Upper lobe of right lung (tissue), 1 donor: ENCODE measurements around the gene F11. TPM values are rescaled to one million over a fixed set of nuclear protein-coding genes. Genes with fewer than 3 reads are reported as not detected.
A peak's percentile ranks its signal among the peaks of the same experiment; 100 is the strongest.
"Not testable (repeated sequence)": the region's sequence is repeated elsewhere in the genome, so short reads cannot be mapped to it uniquely, and the experiment has no call there.

Experiments used
- ATAC-seq: fragments of 200-7000 bp; cut with Tn5 transposase; one replicate; pipeline ENCODE4 v1.9.1; 2020; ENCODE audit warnings: mild to moderate bottlenecking, moderate library complexity
- DNase-seq: peaks from one replicate; pipeline ENCODE4 v3.0.0-alpha.2; 2020
- H3K27ac ChIP-seq: fragments of 200-600 bp; one replicate; pipeline ENCODE4 v1.8.0; 2022
- H3K27me3 ChIP-seq: fragments of 200-600 bp; one replicate; pipeline ENCODE4 v1.8.0; 2022; ENCODE audit warnings: mild to moderate bottlenecking
- H3K36me3 ChIP-seq: fragments of 200-600 bp; one replicate; pipeline ENCODE4 v1.8.0; 2022
- H3K4me1 ChIP-seq: fragments of 200-600 bp; one replicate; pipeline ENCODE4 v1.8.0; 2022
- H3K4me3 ChIP-seq: fragments of 200-600 bp; one replicate; pipeline ENCODE4 v1.8.0; 2022; ENCODE audit warnings: mild to moderate bottlenecking
- H3K9me3 ChIP-seq: fragments of 200-600 bp; one replicate; pipeline ENCODE4 v1.8.0; 2022
- CTCF ChIP-seq: fragments of 200-600 bp; IDR thresholded peaks from one replicate; pipeline ENCODE4 v1.8.0; 2022; ENCODE audit warnings: antibody characterized with exemption
- intact Hi-C: fragments of 100-400 bp; cut with DNase I; formaldehyde crosslinking; loops from one replicate; pipeline ENCODE4 v1.11.0; 2022
- total RNA-seq: library from RNA; stranded (reverse); fragmentation: NEBNext Ultra II Directional; extraction: Animal tissue kit (Norgen Biotek cat#: 25700); gene quantifications from one replicate; pipeline ENCODE4 v1.2.1, GENCODE V29; 2021
- donor health status: DM: no; HTN: yes; CAD: no; lungs with severe emphysema.

F11 gene
- total RNA-seq, 1 donor from 2014 or later: 24.7 TPM

GRCh38 chr4:186307916-186308315 is 41.9 kb downstream of the F11 start:
- Histone ChIP-seq H3K9me3 (no peaks in the 10 kb centered on the region), H3K27me3 (no peaks in the 10 kb centered on the region), H3K27ac (no peak overlapping the region), H3K4me3 (no peak overlapping the region), H3K4me1 (no peaks in the 10 kb centered on the region), H3K36me3 (no peaks in the 10 kb centered on the region)
- intact Hi-C loops: no loop called here
- ATAC-seq: peak; percentile 82
- no peak for DNase-seq
- TF ChIP-seq CTCF: no peak

GRCh38 chr4:186318481-186318880 is 52.5 kb downstream of the F11 start:
- Histone ChIP-seq H3K9me3 (no peaks in the 10 kb centered on the region), H3K36me3 (no peaks in the 10 kb centered on the region), H3K27me3 (no peaks in the 10 kb centered on the region), H3K4me1 (no peaks in the 10 kb centered on the region), H3K27ac (no peak overlapping the region), H3K4me3 (no peak overlapping the region)
- intact Hi-C loops: no loop called here
- TF ChIP-seq CTCF: no peak
- DNase-seq (no peak), ATAC-seq (no peak)

GRCh38 chr4:186324660-186325059 is 58.7 kb downstream of the F11 start:
- ATAC-seq, intact Hi-C loops: not testable (repeated sequence)

GRCh38 chr4:186326391-186326790 is 60.4 kb downstream of the F11 start:
- no peaks in the 10 kb centered on the region for H3K36me3 ChIP-seq
- H3K9me3 ChIP-seq: peaks cover under 1% of the 10 kb centered on the region
- no peak for DNase-seq
- TF ChIP-seq CTCF: no peak
- no peak for ATAC-seq
- intact Hi-C loops: no loop called here
- H3K27me3 ChIP-seq: no peaks in the 10 kb centered on the region
- no peak overlapping the region for H3K27ac ChIP-seq
- H3K4me1 ChIP-seq: no peaks in the 10 kb centered on the region
- no peak overlapping the region for H3K4me3 ChIP-seq

More at GRCh38 chr4:186324660-186325059, 58.7 kb downstream of the F11 start:
- not testable (repeated sequence) for H3K27me3 ChIP-seq, H3K9me3 ChIP-seq, DNase-seq, H3K4me3 ChIP-seq, H3K27ac ChIP-seq, H3K4me1 ChIP-seq, H3K36me3 ChIP-seq

- Histone ChIP-seq H3K9me3 (peaks cover 13% of the 10 kb centered on the region), H3K27me3 (no peaks in the 10 kb centered on the region), H3K4me1 (no peaks in the 10 kb centered on the region), H3K36me3 (no peaks in the 10 kb centered on the region), H3K27ac (no peak overlapping the region), H3K4me3 (no peak overlapping the region)
- ATAC-seq (no peak), DNase-seq (no peak)
- intact Hi-C loops: no loop called here
- no peak for TF ChIP-seq CTCF
These were observed 63.4 kb downstream of the F11 start for GRCh38 chr4:186329372-186329771.

GRCh38 chr4:186330368-186330767 is 64.4 kb downstream of the F11 start:
- ATAC-seq: no peak
- no peak for DNase-seq
- H3K27ac ChIP-seq: no peak overlapping the region
- intact Hi-C loops: no loop called here
- no peaks in the 10 kb centered on the region for H3K27me3 ChIP-seq
- peaks cover 13% of the 10 kb centered on the region for H3K9me3 ChIP-seq
- no peaks in the 10 kb centered on the region for H3K4me1 ChIP-seq
- H3K36me3 ChIP-seq: no peaks in the 10 kb centered on the region
- no peak overlapping the region for H3K4me3 ChIP-seq
- no peak for TF ChIP-seq CTCF
